Endothelial cell of umbilical vein (primary cell): Measurements from ENCODE around the gene ZNF423. TPM values are rescaled to one million over a fixed set of nuclear protein-coding genes. Genes with fewer than 3 reads are reported as not detected.

Experiments
- BruUV-seq: library from RNA; stranded (reverse); fragments of 400-500 nt; replicated peaks from 2 replicates; lab custom pipeline; 2021; lab: Mats Ljungman, UMichigan
- CTCF ChIA-PET: fragments of 300-600, 350-600 bp; sonication (Branson Sonifier 250); formaldehyde crosslinking; loops from one replicate; lab custom pipeline; 2021; ENCODE audit warnings: antibody characterized with exemption, inconsistent platforms; lab: Charles Lee
- POLR2A ChIA-PET: fragments of 300-600, 350-600 bp; sonication (Branson Sonifier 250); formaldehyde crosslinking; loops from one replicate; lab custom pipeline; 2021; ENCODE audit warnings: antibody characterized with exemption, inconsistent platforms; lab: Charles Lee
- DNase-seq: peaks from one replicate; pipeline ENCODE4 v3.0.0-alpha.2; 2011; ENCODE audit warnings: low read depth, low spot score
- FAIRE-seq: peaks from 2 replicates; lab custom pipeline; 2011; peaks lifted over from hg19 to GRCh38; lab: Jason Lieb, UNC
- H2AFZ ChIP-seq: 2 replicates; pipeline ENCODE4 v1.6.0; 2012; ENCODE audit warnings: low read depth, low read length, control low read depth, inconsistent platforms
- H3K27ac ChIP-seq: 2 replicates; pipeline ENCODE4 v1.5.1; 2011; ENCODE audit warnings: low read depth, mild to moderate bottlenecking, control low read depth, low read length, moderate library complexity; ENCODE audit not compliant: insufficient read depth
- H3K27me3 ChIP-seq, 2 experiments: 2 replicates each; pipeline versions ENCODE4 v1.6.0 to v1.6.1; 2011; ENCODE audit warnings: low read length in 2 of 2, mixed read lengths in 1 of 2; ENCODE audit not compliant: control insufficient read depth in 2 of 2, insufficient read depth in 2 of 2
- H3K36me3 ChIP-seq, 2 experiments: 2 replicates in 1 of 2; 3 replicates in 1 of 2; pipeline ENCODE4 v1.5.1; 2011; ENCODE audit warnings: low read length in 2 of 2, mild to moderate bottlenecking in 1 of 2, moderate library complexity in 1 of 2; ENCODE audit not compliant: control insufficient read depth in 2 of 2, insufficient read depth in 2 of 2; ENCODE audit errors: extremely low read depth in 1 of 2
- H3K4me1 ChIP-seq: 3 replicates; pipeline ENCODE4 v1.5.1; 2011; ENCODE audit warnings: mild to moderate bottlenecking, low read length; ENCODE audit not compliant: control insufficient read depth, insufficient read depth; ENCODE audit errors: extremely low read depth
- H3K4me2 ChIP-seq: 2 replicates; pipeline ENCODE4 v1.6.1; 2011; ENCODE audit warnings: low read length, control low read depth, mixed read lengths; ENCODE audit not compliant: insufficient read depth
- H3K4me3 ChIP-seq, 3 experiments: fragments of 200-600 bp in 1 of 3; sonication (generic), shearing (Covaris generic) in 1 of 3; replicated peaks in 1 of 3; 2 replicates each; pipeline ENCODE4 v1.5.1; 2011 to 2016; ENCODE audit warnings: control low read depth in 3 of 3, low read length in 3 of 3, mild to moderate bottlenecking in 2 of 3, inconsistent platforms in 1 of 3, low read depth in 1 of 3, moderate library complexity in 1 of 3; ENCODE audit not compliant: insufficient read depth in 1 of 3
- H3K79me2 ChIP-seq: 2 replicates; pipeline ENCODE4 v1.6.0; 2012; ENCODE audit warnings: low read length, inconsistent platforms; ENCODE audit not compliant: control insufficient read depth, insufficient read depth
- H3K9ac ChIP-seq: replicated peaks from 2 replicates; pipeline ENCODE3; 2011; ENCODE audit warnings: low read length, control low read depth; ENCODE audit not compliant: insufficient read depth; ENCODE audit errors: extremely low read depth
- H3K9me1 ChIP-seq: replicated peaks from 3 replicates; pipeline ENCODE4 v1.6.0; 2011; ENCODE audit warnings: mild to moderate bottlenecking, low read length; ENCODE audit not compliant: control insufficient read depth, insufficient read depth; ENCODE audit errors: extremely low read depth
- H3K9me3 ChIP-seq: replicated peaks from 2 replicates; pipeline ENCODE4 v1.5.1; 2012; ENCODE audit warnings: low read length, inconsistent platforms; ENCODE audit not compliant: control insufficient read depth, insufficient read depth
- H4K20me1 ChIP-seq: replicated peaks from 2 replicates; pipeline ENCODE3; 2011; ENCODE audit warnings: mild to moderate bottlenecking, low read length; ENCODE audit not compliant: control insufficient read depth, insufficient read depth; ENCODE audit errors: extremely low read depth
- CTCF ChIP-seq, 2 donors: IDR thresholded peaks; 1 replicate in 1 of 2; 2 replicates in 1 of 2; pipeline ENCODE4 v1.5.1; 2011; ENCODE audit warnings: low read length in 2 of 2, mild to moderate bottlenecking in 2 of 2, moderate library complexity in 2 of 2, control low read depth in 1 of 2, inconsistent platforms in 1 of 2, low read depth in 1 of 2; ENCODE audit not compliant: insufficient read depth in 1 of 2; ENCODE audit errors: extremely low read depth in 1 of 2
- EZH2 ChIP-seq: IDR thresholded peaks from 2 replicates; pipeline ENCODE4 v1.6.1; 2012; ENCODE audit warnings: borderline replicate concordance, low read depth, mild to moderate bottlenecking, moderate library complexity, low read length, inconsistent platforms; ENCODE audit not compliant: severe bottlenecking
- FOS ChIP-seq: IDR thresholded peaks from 2 replicates; pipeline ENCODE4 v1.6.1; 2011; ENCODE audit warnings: mild to moderate bottlenecking, low read length, moderate library complexity, borderline replicate concordance; ENCODE audit not compliant: insufficient read depth
- GATA2 ChIP-seq: IDR thresholded peaks from 2 replicates; pipeline ENCODE4 v1.7.0; 2011; ENCODE audit warnings: low read depth, mild to moderate bottlenecking, moderate library complexity, mixed read lengths, low read length; ENCODE audit not compliant: insufficient read length, insufficient read depth
- JUN ChIP-seq: IDR thresholded peaks from 2 replicates; pipeline ENCODE4 v1.6.1; 2011; ENCODE audit warnings: borderline replicate concordance, low read depth; ENCODE audit not compliant: insufficient read length, insufficient read depth
- MYC ChIP-seq: IDR thresholded peaks from one replicate; pipeline ENCODE4 v1.6.1; 2011; ENCODE audit warnings: mild to moderate bottlenecking, low read depth, low read length
- POLR2A ChIP-seq: IDR thresholded peaks from 2 replicates; pipeline ENCODE4 v1.6.1; 2012; ENCODE audit warnings: low read depth, mild to moderate bottlenecking, control low read depth, low read length
- POLR2AphosphoS5 ChIP-seq: IDR thresholded peaks from 2 replicates; pipeline ENCODE4 v1.6.1; 2012; ENCODE audit warnings: low read depth, mild to moderate bottlenecking, control low read depth, low read length, moderate library complexity; ENCODE audit not compliant: insufficient read depth
- dilution Hi-C: fragments of 300-500 bp; cut with MboI; formaldehyde crosslinking; loops from one replicate; pipeline ENCODE4 v1.15.0; 2019; ENCODE audit warnings: low sequenced_read_pairs; ENCODE audit not compliant: extremely low pct_ligation_motif_present
- intact Hi-C: fragments of 100-400 bp; cut with micrococcal nuclease; formaldehyde crosslinking; loops from one replicate; pipeline ENCODE4 v1.10.0; 2022
- polyA plus RNA-seq, 4 experiments: library from polyadenylated mRNA; depleted of rRNA in 3 of 4; stranded (reverse) in 3 of 4; unstranded in 1 of 4; fragments of >200 nt; gene quantifications; 2 replicates each; pipeline versions ENCODE4 v1.2.1 to v1.2.3, GENCODE V29; 2011 to 2012; ENCODE audit warnings: missing spikeins in 1 of 4
- total RNA-seq: library from RNA; stranded (reverse); gene quantifications from 2 replicates; pipeline ENCODE4 v1.2.3, GENCODE V29; 2021
- TF ChIP-seq, protein P1 (sequence below): IDR thresholded peaks from 2 replicates; pipeline ENCODE4 v1.6.1; 2011; ENCODE audit not compliant: insufficient read depth, insufficient read length

Gene ZNF423
- total and polyA plus RNA-seq, 2 donors (not counting 3 experiments of a cell fraction or from before 2014, with no cell fraction given) = 2.2 to 8.1 TPM

DNA sequence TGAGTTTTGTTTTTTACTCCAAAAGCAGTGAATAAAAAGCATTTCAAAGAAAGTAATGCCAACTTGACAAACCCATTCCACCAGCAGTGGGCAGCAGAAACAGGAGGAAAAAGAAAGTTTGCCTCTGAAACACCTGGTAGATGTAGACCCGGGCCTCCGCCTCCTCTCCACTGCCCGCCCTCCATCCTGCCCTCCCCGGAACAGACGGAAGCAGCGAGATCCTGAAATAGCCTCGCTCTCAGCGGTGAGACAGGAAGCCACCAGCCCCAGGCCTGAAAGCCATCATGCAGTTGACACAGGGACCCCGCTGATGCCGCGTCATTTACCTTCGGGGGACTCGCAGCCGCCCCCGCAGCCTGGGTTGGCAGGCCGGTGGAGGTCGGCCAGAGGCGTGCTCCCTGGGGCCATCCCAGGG is 414.5 kb downstream of the ZNF423 start:
- no peak for FAIRE-seq
- dilution Hi-C loops (no loop called here), intact Hi-C loops (loop anchor here (5.0 kb wide), 2 partner anchors 51 to 416 kb away; partner anchors contain the start of gene ZNF423)
- no peak for DNase-seq
- Histone ChIP-seq H3K4me1 (no peaks in the 10 kb centered on the region), H3K27ac (no peak overlapping the region), H3K9ac (no peak overlapping the region), H3K9me1 (no peaks in the 10 kb centered on the region), H3K27me3 (no peaks in the 10 kb centered on the region), H3K4me3 (no peak overlapping the region), H4K20me1 (no peaks in the 10 kb centered on the region), H3K36me3 (no peaks in the 10 kb centered on the region), H3K4me2 (no peak overlapping the region), H3K9me3 (no peaks in the 10 kb centered on the region), H2AFZ (no peak overlapping the region), H3K79me2 (no peaks in the 10 kb centered on the region)
- no peak for TF ChIP-seq FOS
- BruUV-seq = no TSS peak
- ChIA-PET CTCF (no interaction called here), POLR2A (no interaction called here)

- no peaks in the 10 kb centered on the region for H3K4me1 ChIP-seq
- dilution Hi-C loops (no loop called here), intact Hi-C loops (loop anchor here (5.0 kb wide), 2 partner anchors 52 to 417 kb away; partner anchors contain the start of gene ZNF423)
- no peak for DNase-seq
- ChIA-PET POLR2A (no interaction called here), CTCF (no interaction called here)
- no peaks in the 10 kb centered on the region for H3K36me3 ChIP-seq
- H3K27ac ChIP-seq = no peak overlapping the region
- FAIRE-seq = no peak
- no peaks in the 10 kb centered on the region for H3K27me3 ChIP-seq
- H3K4me2 ChIP-seq = no peak overlapping the region
- no peaks in the 10 kb centered on the region for H3K9me3 ChIP-seq
- H3K9me1 ChIP-seq = no peaks in the 10 kb centered on the region
- no peak overlapping the region for H3K4me3 ChIP-seq
- no peak overlapping the region for H2AFZ ChIP-seq
- H3K9ac ChIP-seq = no peak overlapping the region
- no peaks in the 10 kb centered on the region for H4K20me1 ChIP-seq
- H3K79me2 ChIP-seq = no peaks in the 10 kb centered on the region
- BruUV-seq = no TSS peak
- TF ChIP-seq JUN (no peak), POLR2AphosphoS5 (no peak), GATA2 (no peak), EZH2 (no peak), POLR2A (no peak), MYC (no peak), CTCF (IDR thresholded peaks at IDR 0.05; ENCODE audit: extremely low read depth in 1 of 2, insufficient read depth in 1 of 2, low read depth in 1 of 2, low read length in 2 of 2) (no peak), FOS (no peak)
- TF ChIP-seq, protein P1, sequence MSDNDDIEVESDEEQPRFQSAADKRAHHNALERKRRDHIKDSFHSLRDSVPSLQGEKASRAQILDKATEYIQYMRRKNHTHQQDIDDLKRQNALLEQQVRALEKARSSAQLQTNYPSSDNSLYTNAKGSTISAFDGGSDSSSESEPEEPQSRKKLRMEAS = no peak
Observed at GRCh38 chr16:49440156-49441065, 415.5 kb downstream of the ZNF423 start.
